SK-N-SH (cell line): ENCODE results near the gene MAGEA10. TPM values are rescaled to one million over a fixed set of nuclear protein-coding genes. Genes with fewer than 3 reads are reported as not detected.
"Not testable (repeated sequence)": the region's sequence is repeated elsewhere in the genome, so short reads cannot be mapped to it uniquely, and the experiment has no call there.

Source experiments
- CTCF ChIA-PET: fragments of 300-600, 350-600 bp; formaldehyde crosslinking; extraction: SDS; loops from one replicate; lab custom pipeline; 2021; lab: Yijun Ruan, JAX
- POLR2A ChIA-PET: fragments of 350-600 bp; sonication (Branson Sonifier 250); formaldehyde crosslinking; extraction: SDS; loops from one replicate; lab custom pipeline; 2020; ENCODE audit warnings: antibody characterized with exemption, inconsistent platforms; lab: Yijun Ruan, JAX
- DNase-seq: peaks from one replicate; pipeline ENCODE4 v3.0.0; 2012
- H2AFZ ChIP-seq: fragments of 200-600 bp; sonication (generic); 2 replicates; pipeline ENCODE4 v1.8.1; 2016; ENCODE audit warnings: antibody characterized with exemption, mild to moderate bottlenecking, low read depth
- H3F3A ChIP-seq: fragments of 200-600 bp; sonication (generic); replicated peaks from 2 replicates; pipeline ENCODE3; 2016; ENCODE audit warnings: antibody characterized with exemption, mild to moderate bottlenecking; ENCODE audit not compliant: insufficient read depth
- H3K27ac ChIP-seq, 2 experiments: fragments of 200-500 bp in 1 of 2; fragments of 200-600 bp in 1 of 2; sonication (Bioruptor generic) in 1 of 2; sonication (generic), shearing (Covaris generic) in 1 of 2; 2 replicates each; pipeline versions ENCODE4 v1.5.1 to v1.6.1; 2014 to 2016; ENCODE audit warnings: low read depth in 2 of 2, inconsistent platforms in 1 of 2, low read length in 1 of 2, mild to moderate bottlenecking in 1 of 2, mixed read lengths in 1 of 2
- H3K27me3 ChIP-seq: fragments of 200-600 bp; sonication (generic), shearing (Covaris generic); 2 replicates; pipeline ENCODE4 v1.6.1; 2016; ENCODE audit warnings: mixed run types; ENCODE audit not compliant: insufficient read depth
- H3K36me3 ChIP-seq, 2 experiments: fragments of 200-500 bp in 1 of 2; fragments of 200-600 bp in 1 of 2; sonication (Bioruptor generic) in 1 of 2; sonication (generic) in 1 of 2; replicated peaks in 1 of 2; 2 replicates each; pipeline versions ENCODE3 to v1.5.1; 2014 to 2016; ENCODE audit warnings: low read length in 1 of 2, mild to moderate bottlenecking in 1 of 2; ENCODE audit not compliant: insufficient read depth in 2 of 2, control insufficient read depth in 1 of 2
- H3K4me1 ChIP-seq, 2 experiments: fragments of 200-500 bp in 1 of 2; fragments of 200-600 bp in 1 of 2; sonication (Bioruptor generic) in 1 of 2; sonication (generic), shearing (Covaris generic) in 1 of 2; 2 replicates each; pipeline versions ENCODE4 v1.5.1 to v1.6.1; 2014 to 2016; ENCODE audit warnings: low read depth in 1 of 2, low read length in 1 of 2, mixed run types in 1 of 2; ENCODE audit not compliant: insufficient read depth in 2 of 2, control insufficient read depth in 1 of 2
- H3K4me2 ChIP-seq: fragments of 200-600 bp; sonication (generic), shearing (Covaris generic); 2 replicates; pipeline ENCODE4 v1.6.1; 2017; ENCODE audit warnings: mixed run types
- H3K4me3 ChIP-seq, 2 experiments: fragments of 200-500 bp in 1 of 2; fragments of 200-600 bp in 1 of 2; sonication (Bioruptor generic) in 1 of 2; sonication (generic), shearing (Covaris generic) in 1 of 2; 2 replicates each; pipeline versions ENCODE4 v1.5.1 to v1.8.1; 2014 to 2016; ENCODE audit warnings: low read depth in 2 of 2, inconsistent platforms in 1 of 2, low read length in 1 of 2, mild to moderate bottlenecking in 1 of 2, mixed read lengths in 1 of 2, moderate library complexity in 1 of 2
- H3K79me2 ChIP-seq: fragments of 200-600 bp; sonication (generic); 2 replicates; pipeline ENCODE4 v1.8.1; 2017; ENCODE audit warnings: mild to moderate bottlenecking; ENCODE audit not compliant: insufficient read depth
- H3K9ac ChIP-seq: fragments of 200-600 bp; sonication (generic); 2 replicates; pipeline ENCODE4 v1.6.1; 2017; ENCODE audit warnings: mixed run types
- H3K9me2 ChIP-seq: fragments of 200-600 bp; sonication (generic); 2 replicates; pipeline ENCODE4 v1.6.1; 2017; ENCODE audit warnings: mixed run types
- H3K9me3 ChIP-seq: fragments of 200-600 bp; sonication (generic); 2 replicates; pipeline ENCODE4 v1.6.1; 2017; ENCODE audit warnings: mixed run types, mild to moderate bottlenecking, moderate library complexity
- H4K20me1 ChIP-seq: fragments of 200-600 bp; sonication (generic); 2 replicates; pipeline ENCODE4 v1.6.1; 2017; ENCODE audit warnings: mild to moderate bottlenecking, mixed run types; ENCODE audit not compliant: insufficient read depth
- ELF1 ChIP-seq: IDR thresholded peaks from 2 replicates; pipeline ENCODE4 v1.4.0; 2012
- EZH2phosphoT487 ChIP-seq: fragments of 200-600 bp; sonication (generic); IDR thresholded peaks from 2 replicates; pipeline ENCODE4 v1.6.1; 2017; ENCODE audit warnings: low read depth, mixed run types, mild to moderate bottlenecking, antibody characterized with exemption, moderate library complexity, borderline replicate concordance
- MEF2A ChIP-seq: IDR thresholded peaks from 2 replicates; pipeline ENCODE4 v1.4.0; 2012; ENCODE audit warnings: low read depth, borderline replicate concordance
- MXI1 ChIP-seq: IDR thresholded peaks from 2 replicates; pipeline ENCODE4 v1.6.1; 2012; ENCODE audit warnings: mild to moderate bottlenecking, low read depth, low read length, improper control_type of control experiment
- POLR2AphosphoS5 ChIP-seq: IDR thresholded peaks from 2 replicates; pipeline ENCODE4 v1.6.1; 2012; ENCODE audit warnings: low read depth, low read length
- REST ChIP-seq: IDR thresholded peaks from 2 replicates; pipeline ENCODE4 v1.6.1; 2012; ENCODE audit warnings: mild to moderate bottlenecking, low read depth, low read length, moderate library complexity
- RFX5 ChIP-seq: IDR thresholded peaks from 2 replicates; pipeline ENCODE4 v1.6.1; 2012; ENCODE audit warnings: mild to moderate bottlenecking, improper control_type of control experiment, low read length
- SIN3A ChIP-seq: IDR thresholded peaks from 2 replicates; pipeline ENCODE4 v1.6.1; 2012; ENCODE audit warnings: low read depth, mild to moderate bottlenecking, low read length, moderate library complexity, borderline replicate concordance
- SMC3 ChIP-seq: IDR thresholded peaks from 2 replicates; pipeline ENCODE4 v1.6.1; 2012; ENCODE audit warnings: low read depth, low read length, improper control_type of control experiment
- TAF1 ChIP-seq: IDR thresholded peaks from 2 replicates; pipeline ENCODE4 v1.6.1; 2012; ENCODE audit warnings: low read depth, mild to moderate bottlenecking, low read length, moderate library complexity, borderline replicate concordance
- TEAD4 ChIP-seq: IDR thresholded peaks from 2 replicates; pipeline ENCODE4 v1.4.0; 2012; ENCODE audit warnings: mild to moderate bottlenecking, borderline replicate concordance; ENCODE audit not compliant: insufficient read depth
- USF2 ChIP-seq: fragments of 150-350 bp; IDR thresholded peaks from 2 replicates; pipeline ENCODE4 v1.6.1; 2017; ENCODE audit warnings: antibody characterized with exemption, low read length, low read depth, borderline replicate concordance
- WGBS: methylation state at CpG from one replicate; pipeline ENCODE4 v1.1.6; 2017; ENCODE audit warnings: low lambda C conversion rate; 5-methylcytosine and 5-hydroxymethylcytosine counted together
- polyA plus RNA-seq, 3 experiments: library from polyadenylated mRNA; depleted of rRNA; stranded (reverse); fragments of >200 nt; gene quantifications; 2 replicates each; pipeline ENCODE4 v1.2.3, GENCODE V29; 2012
- TF ChIP-seq, protein P1 (sequence below): IDR thresholded peaks from 2 replicates; pipeline ENCODE4 v1.4.0; 2012; ENCODE audit warnings: low read depth, borderline replicate concordance

MAGEA10 gene
- polyA plus RNA-seq, 1 of the 3 experiments (the other 2 are of a cell fraction), result 49.8 TPM

DNA sequence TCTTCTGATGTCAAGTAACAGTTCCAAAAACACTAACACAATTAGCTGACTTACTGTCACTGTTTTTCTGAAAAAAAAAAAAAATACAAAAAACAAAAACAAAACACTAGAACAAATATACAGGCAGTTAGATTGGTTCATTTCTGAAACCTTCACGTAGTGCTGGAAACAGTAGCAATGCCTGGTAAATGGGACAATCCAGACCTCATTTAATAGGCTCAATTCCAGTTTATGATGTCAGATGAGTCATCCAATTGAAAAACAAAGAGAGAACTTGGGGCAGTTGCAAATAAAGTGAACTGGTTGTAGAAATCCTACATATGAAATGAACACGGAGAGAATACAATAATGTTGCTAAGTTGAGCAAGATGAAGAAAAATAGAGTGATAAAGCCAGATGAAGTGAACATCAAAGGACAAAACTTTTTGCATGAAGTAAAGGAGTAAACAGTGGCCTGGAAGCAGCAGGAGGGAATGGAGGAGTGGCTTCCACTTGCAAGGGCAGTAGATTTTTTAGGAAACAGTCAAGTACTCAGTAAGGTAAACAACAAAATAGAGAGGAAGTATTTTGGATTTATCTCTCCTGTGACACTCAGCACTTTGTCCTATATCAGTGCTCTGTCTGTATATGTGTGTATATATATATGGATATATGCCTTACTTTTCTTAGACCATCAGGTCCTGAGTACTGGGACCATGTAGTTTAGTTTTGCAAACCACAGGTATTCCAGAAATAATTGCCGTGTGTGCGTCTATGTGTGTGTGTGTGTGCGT lies 39.3 kb upstream of the MAGEA10 start:
- H4K20me1 ChIP-seq, result no peaks in the 10 kb centered on the region
- H3K4me3 ChIP-seq, result no peak overlapping the region
- no peaks in the 10 kb centered on the region for H3K4me1 ChIP-seq
- no peaks in the 10 kb centered on the region for H3K36me3 ChIP-seq
- WGBS, result 45% methylated on average over 5 of the region's 5 CpGs
- no peaks in the 10 kb centered on the region for H3F3A ChIP-seq
- no peak overlapping the region for H3K9ac ChIP-seq
- H3K9me2 ChIP-seq, result no peaks in the 10 kb centered on the region
- H3K27me3 ChIP-seq, result no peaks in the 10 kb centered on the region
- H3K27ac ChIP-seq, result no peak overlapping the region
- no peak overlapping the region for H2AFZ ChIP-seq
- TF ChIP-seq ELF1 (no peak), RFX5 (no peak), MXI1 (no peak), TEAD4 (no peak), SIN3A (no peak), USF2 (no peak), POLR2AphosphoS5 (no peak), MEF2A (no peak)
- TF ChIP-seq, protein P1, sequence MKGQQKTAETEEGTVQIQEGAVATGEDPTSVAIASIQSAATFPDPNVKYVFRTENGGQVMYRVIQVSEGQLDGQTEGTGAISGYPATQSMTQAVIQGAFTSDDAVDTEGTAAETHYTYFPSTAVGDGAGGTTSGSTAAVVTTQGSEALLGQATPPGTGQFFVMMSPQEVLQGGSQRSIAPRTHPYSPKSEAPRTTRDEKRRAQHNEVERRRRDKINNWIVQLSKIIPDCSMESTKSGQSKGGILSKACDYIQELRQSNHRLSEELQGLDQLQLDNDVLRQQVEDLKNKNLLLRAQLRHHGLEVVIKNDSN, result no peak
- no peak overlapping the region for H3K4me2 ChIP-seq
- no peaks in the 10 kb centered on the region for H3K79me2 ChIP-seq
- ChIA-PET POLR2A (no interaction called here), CTCF (no interaction called here)
- H3K9me3 ChIP-seq, result no peaks in the 10 kb centered on the region
- DNase-seq, result no peak

- Histone ChIP-seq H3K4me2 (no peak overlapping the region), H3F3A (no peaks in the 10 kb centered on the region), H3K4me1 (no peaks in the 10 kb centered on the region)
- TF ChIP-seq REST (no peak), SMC3 (no peak), TAF1 (no peak), EZH2phosphoT487 (no peak)
- TF ChIP-seq, all 33 proteins: peak for 0
- POLR2A ChIA-PET, result no interaction called here
- no peak overlapping the region for H3K9ac ChIP-seq
- H3K9me3 ChIP-seq, result no peaks in the 10 kb centered on the region
- H3K79me2 ChIP-seq, result no peaks in the 10 kb centered on the region
- no peak overlapping the region for H2AFZ ChIP-seq
- H3K27ac ChIP-seq, result no peak overlapping the region
- CTCF ChIA-PET, result no interaction called here
- no peak for DNase-seq
- H3K4me3 ChIP-seq, result no peak overlapping the region
- H3K9me2 ChIP-seq, result no peaks in the 10 kb centered on the region
- WGBS, result 24% methylated on average over 4 of the region's 4 CpGs
- no peaks in the 10 kb centered on the region for H4K20me1 ChIP-seq
- H3K27me3 ChIP-seq, result no peaks in the 10 kb centered on the region
- H3K36me3 ChIP-seq, result no peaks in the 10 kb centered on the region
These were observed 38.7 kb upstream of the MAGEA10 start for GRCh38 chrX:152177052-152177451.

- H3K36me3 ChIP-seq, DNase-seq, H4K20me1 ChIP-seq, H3K27me3 ChIP-seq, H2AFZ ChIP-seq, CTCF ChIA-PET, H3K4me2 ChIP-seq, H3K9ac ChIP-seq, H3K9me2 ChIP-seq, H3K79me2 ChIP-seq, H3K4me3 ChIP-seq, H3K27ac ChIP-seq, H3K4me1 ChIP-seq, H3K9me3 ChIP-seq, H3F3A ChIP-seq, POLR2A ChIA-PET: not testable (repeated sequence)
- WGBS, result 12% methylated on average over 4 of the region's 4 CpGs
These were observed 37.5 kb upstream of the MAGEA10 start for GRCh38 chrX:152175892-152176291.
